Keratinocyte (primary cell): Measurements from ENCODE around the gene SFXN3. TPM values are rescaled to one million over a fixed set of nuclear protein-coding genes. Genes with fewer than 3 reads are reported as not detected.

ENCODE experiments used
- DNase-seq: peaks from one replicate; pipeline ENCODE4 v3.0.0-alpha.2; 2011; ENCODE audit warnings: low read depth, missing footprints, low spot score
- FAIRE-seq: peaks from 2 replicates; lab custom pipeline; 2011; peaks lifted over from hg19 to GRCh38; lab: Jason Lieb, UNC
- H2AFZ ChIP-seq: 2 replicates; pipeline ENCODE4 v1.6.0; 2012; ENCODE audit warnings: low read length, control low read depth, inconsistent platforms; ENCODE audit not compliant: control insufficient read depth
- H3K27ac ChIP-seq: 2 replicates; pipeline ENCODE4 v1.5.1; 2011; ENCODE audit warnings: low read length; ENCODE audit not compliant: control insufficient read depth, insufficient read depth
- H3K27me3 ChIP-seq: 3 replicates; pipeline ENCODE4 v1.6.0; 2011; ENCODE audit warnings: low read length; ENCODE audit not compliant: control insufficient read depth, insufficient read depth; ENCODE audit errors: extremely low read depth
- H3K36me3 ChIP-seq, 2 experiments: 2 replicates in 1 of 2; 3 replicates in 1 of 2; pipeline ENCODE4 v1.5.1; 2011; ENCODE audit warnings: low read length in 2 of 2, mild to moderate bottlenecking in 1 of 2; ENCODE audit not compliant: control insufficient read depth in 2 of 2, insufficient read depth in 2 of 2; ENCODE audit errors: extremely low read depth in 1 of 2
- H3K4me1 ChIP-seq: 3 replicates; pipeline ENCODE4 v1.5.1; 2011; ENCODE audit warnings: low read length; ENCODE audit not compliant: control insufficient read depth, insufficient read depth; ENCODE audit errors: extremely low read depth
- H3K4me2 ChIP-seq: 3 replicates; pipeline ENCODE4 v1.6.0; 2011; ENCODE audit warnings: low read depth, low read length; ENCODE audit not compliant: control insufficient read depth, insufficient read depth; ENCODE audit errors: extremely low read depth
- H3K4me3 ChIP-seq, 3 experiments: fragments of 200-600 bp in 1 of 3; sonication (generic) in 1 of 3; 2 replicates in 2 of 3; 3 replicates in 1 of 3; pipeline ENCODE4 v1.5.1; 2011 to 2016; ENCODE audit warnings: low read length in 3 of 3, mild to moderate bottlenecking in 3 of 3, control low read depth in 2 of 3, inconsistent platforms in 1 of 3, low read depth in 1 of 3, mixed read lengths in 1 of 3, mixed run types in 1 of 3, moderate library complexity in 1 of 3; ENCODE audit not compliant: control insufficient read depth in 2 of 3, insufficient read depth in 2 of 3; ENCODE audit errors: extremely low read depth in 1 of 3
- H3K79me2 ChIP-seq: 2 replicates; pipeline ENCODE4 v1.6.0; 2012; ENCODE audit warnings: low read length; ENCODE audit not compliant: control insufficient read depth, insufficient read depth
- H3K9ac ChIP-seq: 3 replicates; pipeline ENCODE4 v1.6.0; 2011; ENCODE audit warnings: low read length; ENCODE audit not compliant: control insufficient read depth, insufficient read depth; ENCODE audit errors: extremely low read depth
- H3K9me1 ChIP-seq: 3 replicates; pipeline ENCODE4 v1.6.0; 2011; ENCODE audit warnings: low read length; ENCODE audit not compliant: control insufficient read depth, insufficient read depth; ENCODE audit errors: extremely low read depth
- H3K9me3 ChIP-seq: 2 replicates; pipeline ENCODE4 v1.5.1; 2012; ENCODE audit warnings: low read depth, low read length; ENCODE audit not compliant: control insufficient read depth
- H4K20me1 ChIP-seq: 3 replicates; pipeline ENCODE4 v1.6.0; 2011; ENCODE audit warnings: low read length; ENCODE audit not compliant: control insufficient read depth, insufficient read depth; ENCODE audit errors: extremely low read depth
- EZH2 ChIP-seq: IDR thresholded peaks from one replicate; pipeline ENCODE4 v1.6.1; 2012; ENCODE audit warnings: inconsistent platforms, mild to moderate bottlenecking, low read length, moderate library complexity
- dilution Hi-C: fragments of 300-500 bp; cut with MboI; formaldehyde crosslinking; loops from one replicate; pipeline ENCODE4 v1.7.0; 2020; ENCODE audit warnings: low sequenced_read_pairs; ENCODE audit not compliant: extremely low pct_ligation_motif_present
- polyA plus RNA-seq, 5 experiments: library from polyadenylated mRNA; depleted of rRNA in 3 of 5; stranded (reverse) in 3 of 5; stranded (forward) in 1 of 5; unstranded in 1 of 5; fragments of >200 nt; gene quantifications; 1 replicate in 1 of 5; 2 replicates in 3 of 5; 3 replicates in 1 of 5; pipeline versions ENCODE4 v1.2.1 to v1.2.3, GENCODE V29; 2011 to 2012; ENCODE audit warnings: missing spikeins in 2 of 5, low read depth in 1 of 5, low replicate concordance in 1 of 5
- TF ChIP-seq, protein P1 (sequence below), 3 experiments: IDR thresholded peaks in 1 of 3; conservative IDR thresholded peaks in 1 of 3; optimal IDR thresholded peaks in 1 of 3; 2 replicates in 2 of 3; 3 replicates in 1 of 3; pipeline versions ENCODE3 to v1.5.1; 2011; ENCODE audit warnings: low read length in 3 of 3, mild to moderate bottlenecking in 3 of 3, moderate library complexity in 2 of 3, control low read depth in 1 of 3, inconsistent platforms in 1 of 3; ENCODE audit not compliant: insufficient read depth in 2 of 3; ENCODE audit errors: extremely low read depth in 1 of 3

SFXN3 gene
- polyA plus RNA-seq, 1 donor (not counting 4 experiments of a cell fraction or from before 2014, with no cell fraction given), result 77.0 TPM

DNA sequence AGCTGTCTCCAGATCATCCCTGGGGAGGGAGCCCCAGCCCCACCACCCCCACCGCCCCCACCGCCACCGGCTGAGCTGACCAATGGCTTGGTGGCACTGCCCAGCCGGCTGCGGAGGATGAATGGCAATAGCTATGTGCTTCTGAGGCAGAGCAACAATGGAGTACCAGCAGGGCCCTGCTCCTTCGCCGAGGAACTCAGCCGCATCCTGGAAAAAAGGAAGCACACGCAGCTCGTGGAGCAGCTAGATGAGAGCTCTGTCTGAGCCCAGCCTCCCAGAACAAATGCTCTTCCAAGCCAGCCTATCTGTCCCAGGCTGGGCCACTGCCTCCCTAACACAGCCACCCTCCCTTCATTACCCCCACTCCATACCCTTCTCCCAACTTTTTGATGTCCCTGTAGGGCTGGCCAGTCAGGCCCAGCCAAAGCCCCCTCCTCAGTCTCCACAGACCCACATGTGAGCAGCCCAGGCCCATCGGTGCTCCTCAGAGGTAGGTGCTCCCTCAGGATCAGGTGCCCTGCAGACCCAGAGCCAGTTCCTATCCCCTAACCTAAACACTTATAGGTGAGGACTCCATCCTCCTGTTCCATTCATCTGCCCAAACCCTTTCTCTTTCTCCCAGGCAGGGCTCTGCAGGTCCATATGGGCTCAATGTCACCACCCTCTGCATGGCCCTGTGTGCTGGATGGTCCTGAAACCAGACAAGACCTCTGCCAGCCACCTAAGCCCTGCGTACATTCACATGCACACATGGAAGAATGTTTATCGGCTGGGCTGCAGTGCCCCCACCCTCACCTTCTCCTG, 47.0 kb upstream of the SFXN3 start:
- H3K36me3 ChIP-seq, result peaks cover 11 to 24% of the 10 kb centered on the region in 2 experiments

DNA sequence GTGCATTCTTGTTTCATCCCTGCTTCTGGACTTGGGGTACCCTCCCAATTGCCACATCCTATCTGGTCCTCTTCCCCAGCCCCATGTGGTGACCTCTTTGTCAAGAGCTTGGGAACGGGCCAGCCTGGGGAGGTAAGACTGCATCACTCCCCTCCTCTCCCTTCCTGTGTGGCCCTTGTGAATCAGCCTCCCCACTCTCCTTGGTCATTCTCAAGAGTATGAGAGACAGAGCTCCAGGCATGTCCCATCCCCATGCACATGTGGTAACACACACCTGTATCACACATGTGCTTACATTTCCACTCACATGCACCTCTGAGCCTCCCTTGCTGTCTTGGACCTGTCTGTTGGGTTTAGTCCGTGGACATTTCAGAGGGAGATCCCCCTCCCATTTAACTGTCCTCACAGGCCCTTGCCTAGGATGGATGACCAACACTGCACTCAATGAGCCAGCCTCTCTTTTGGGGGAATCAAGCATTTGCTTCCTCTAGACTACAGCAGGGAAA, 46.3 kb upstream of the SFXN3 start:
- Histone ChIP-seq H3K4me2 (no peak overlapping the region), H3K27ac (no peak overlapping the region), H2AFZ (no peak overlapping the region), H3K4me3 (no peak overlapping the region), H3K9me1 (peaks cover 4% of the 10 kb centered on the region), H3K9me3 (no peaks in the 10 kb centered on the region), H4K20me1 (no peaks in the 10 kb centered on the region), H3K79me2 (peaks cover 40% of the 10 kb centered on the region), H3K9ac (no peak overlapping the region), H3K4me1 (peaks cover 17% of the 10 kb centered on the region), H3K27me3 (no peaks in the 10 kb centered on the region), H3K36me3 (peaks cover 16 to 31% of the 10 kb centered on the region in 2 experiments)
- FAIRE-seq, result no peak
- DNase-seq, result no peak
- no peak for TF ChIP-seq EZH2
- TF ChIP-seq, protein P1, sequence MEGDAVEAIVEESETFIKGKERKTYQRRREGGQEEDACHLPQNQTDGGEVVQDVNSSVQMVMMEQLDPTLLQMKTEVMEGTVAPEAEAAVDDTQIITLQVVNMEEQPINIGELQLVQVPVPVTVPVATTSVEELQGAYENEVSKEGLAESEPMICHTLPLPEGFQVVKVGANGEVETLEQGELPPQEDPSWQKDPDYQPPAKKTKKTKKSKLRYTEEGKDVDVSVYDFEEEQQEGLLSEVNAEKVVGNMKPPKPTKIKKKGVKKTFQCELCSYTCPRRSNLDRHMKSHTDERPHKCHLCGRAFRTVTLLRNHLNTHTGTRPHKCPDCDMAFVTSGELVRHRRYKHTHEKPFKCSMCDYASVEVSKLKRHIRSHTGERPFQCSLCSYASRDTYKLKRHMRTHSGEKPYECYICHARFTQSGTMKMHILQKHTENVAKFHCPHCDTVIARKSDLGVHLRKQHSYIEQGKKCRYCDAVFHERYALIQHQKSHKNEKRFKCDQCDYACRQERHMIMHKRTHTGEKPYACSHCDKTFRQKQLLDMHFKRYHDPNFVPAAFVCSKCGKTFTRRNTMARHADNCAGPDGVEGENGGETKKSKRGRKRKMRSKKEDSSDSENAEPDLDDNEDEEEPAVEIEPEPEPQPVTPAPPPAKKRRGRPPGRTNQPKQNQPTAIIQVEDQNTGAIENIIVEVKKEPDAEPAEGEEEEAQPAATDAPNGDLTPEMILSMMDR (optimal IDR thresholded peaks at IDR 0.05 in 1 of 3, IDR thresholded peaks at IDR 0.05 in 1 of 3, conservative IDR thresholded peaks at IDR 0.05 in 1 of 3; ENCODE audit: extremely low read depth in 1 of 3, insufficient read depth in 2 of 3, low read length in 3 of 3), result no peak
- dilution Hi-C loops, result no loop called here

More for the DNA sequence above, 47.0 kb upstream of the SFXN3 start:
- H3K4me1 ChIP-seq, result peaks cover 17% of the 10 kb centered on the region
- H2AFZ ChIP-seq, result no peak overlapping the region
- H3K9me1 ChIP-seq, result peaks cover 4% of the 10 kb centered on the region
- DNase-seq, result no peak
- H3K9ac ChIP-seq, result no peak overlapping the region
- no peak overlapping the region for H3K4me3 ChIP-seq
- peaks cover 33% of the 10 kb centered on the region for H3K79me2 ChIP-seq
- TF ChIP-seq EZH2, result no peak
- TF ChIP-seq, protein P1 (optimal IDR thresholded peaks at IDR 0.05 in 1 of 3, IDR thresholded peaks at IDR 0.05 in 1 of 3, conservative IDR thresholded peaks at IDR 0.05 in 1 of 3; ENCODE audit: extremely low read depth in 1 of 3, insufficient read depth in 2 of 3, low read length in 3 of 3), result no peak
- no peaks in the 10 kb centered on the region for H4K20me1 ChIP-seq
- no peak overlapping the region for H3K4me2 ChIP-seq
- dilution Hi-C loops, result no loop called here
- FAIRE-seq, result no peak
- no peaks in the 10 kb centered on the region for H3K9me3 ChIP-seq
- H3K27ac ChIP-seq, result no peak overlapping the region
- H3K27me3 ChIP-seq, result no peaks in the 10 kb centered on the region
